ENCODE data around the gene TRIM31. TPM values are rescaled to one million over a fixed set of nuclear protein-coding genes. Genes with fewer than 3 reads are reported as not detected.

Gene TRIM31
- total and polyA plus RNA-seq, 9 donors: not detected

- WGBS, 3 donors: 64 to 70% (median 69%) methylated on average over 4 to 5 of the region's 5 CpGs
- Histone ChIP-seq H3K4me3 (no peak overlapping the region), H3K27me3 (no peaks in the 10 kb centered on the region), H3K4me1 (ENCODE audit: insufficient read depth) (no peaks in the 10 kb centered on the region), H3K36me3 (no peaks in the 10 kb centered on the region), H3K9me3 (no peaks in the 10 kb centered on the region), H3K27ac (no peak overlapping the region)
- TF ChIP-seq CTCF (IDR thresholded peaks at IDR 0.05) (no peak), POLR2A (IDR thresholded peaks at IDR 0.05) (no peak), EP300 (IDR thresholded peaks at IDR 0.05) (no peak)
- intact Hi-C loops (cut with DNase I): no loop called here
- DNase-seq: no peak
Observed at GRCh38 chr6:30093951-30094661, 18.8 kb downstream of the TRIM31 start.

GRCh38 chr6:30092852-30093543, 19.9 kb downstream of the TRIM31 start:
- Histone ChIP-seq H3K27me3 (no peaks in the 10 kb centered on the region), H3K4me1 (ENCODE audit: insufficient read depth) (no peaks in the 10 kb centered on the region), H3K27ac (no peak overlapping the region), H3K36me3 (no peaks in the 10 kb centered on the region), H3K9me3 (no peaks in the 10 kb centered on the region), H3K4me3 (no peak overlapping the region)
- no peak for TF ChIP-seq EP300 (IDR thresholded peaks at IDR 0.05)
- no peak for TF ChIP-seq CTCF (IDR thresholded peaks at IDR 0.05)
- no peak for TF ChIP-seq POLR2A (IDR thresholded peaks at IDR 0.05)
- DNase-seq: no peak
- intact Hi-C loops (cut with DNase I): no loop called here
- 41 to 70% (median 61%) methylated on average over 6 of the region's 6 CpGs for WGBS, 3 donors

GRCh38 chr6:30091577-30092381, 21.1 kb downstream of the TRIM31 start:
- H3K27ac ChIP-seq: no peak overlapping the region
- no peak overlapping the region for H3K4me3 ChIP-seq
- no peaks in the 10 kb centered on the region for H3K36me3 ChIP-seq
- DNase-seq: no peak
- TF ChIP-seq CTCF (IDR thresholded peaks at IDR 0.05): no peak
- TF ChIP-seq POLR2A (IDR thresholded peaks at IDR 0.05): no peak
- no peak for TF ChIP-seq EP300 (IDR thresholded peaks at IDR 0.05)
- intact Hi-C loops (cut with DNase I): no loop called here
- no peaks in the 10 kb centered on the region for H3K27me3 ChIP-seq
- WGBS, 3 donors: 41 to 43% (median 42%) methylated on average over 11 of the region's 11 CpGs
- H3K4me1 ChIP-seq (ENCODE audit: insufficient read depth): no peaks in the 10 kb centered on the region
- no peaks in the 10 kb centered on the region for H3K9me3 ChIP-seq

GRCh38 chr6:30087876-30088275, 25.0 kb downstream of the TRIM31 start:
- DNase-seq: no peak
- WGBS, 3 donors: 65 to 86% (median 69%) methylated on average over 5 of the region's 5 CpGs
- H3K36me3 ChIP-seq: no peaks in the 10 kb centered on the region
- intact Hi-C loops (cut with DNase I): no loop called here
- no peak overlapping the region for H3K27ac ChIP-seq
- H3K27me3 ChIP-seq: no peaks in the 10 kb centered on the region
- no peak overlapping the region for H3K4me3 ChIP-seq
- no peaks in the 10 kb centered on the region for H3K4me1 ChIP-seq (ENCODE audit: insufficient read depth)
- H3K9me3 ChIP-seq: no peaks in the 10 kb centered on the region
- no peak for TF ChIP-seq CTCF (IDR thresholded peaks at IDR 0.05)
- no peak for TF ChIP-seq EP300 (IDR thresholded peaks at IDR 0.05)
- TF ChIP-seq POLR2A (IDR thresholded peaks at IDR 0.05): no peak
